ENCODE results near the gene OR4N2. TPM values are rescaled to one million over a fixed set of nuclear protein-coding genes. Genes with fewer than 3 reads are reported as not detected.

OR4N2 gene
- total RNA-seq, 4 donors from 2014 or later, result not detected

- no peak for TF ChIP-seq CTCF (IDR thresholded peaks at IDR 0.05; ENCODE audit: low read depth)
Observed at GRCh38 chr14:19801118-19801464, 2.5 kb upstream of the OR4N2 start.

- TF ChIP-seq CTCF (IDR thresholded peaks at IDR 0.05; ENCODE audit: low read depth), result no peak
Observed at GRCh38 chr14:19823178-19823577, 19.6 kb downstream of the OR4N2 start.

DNA sequence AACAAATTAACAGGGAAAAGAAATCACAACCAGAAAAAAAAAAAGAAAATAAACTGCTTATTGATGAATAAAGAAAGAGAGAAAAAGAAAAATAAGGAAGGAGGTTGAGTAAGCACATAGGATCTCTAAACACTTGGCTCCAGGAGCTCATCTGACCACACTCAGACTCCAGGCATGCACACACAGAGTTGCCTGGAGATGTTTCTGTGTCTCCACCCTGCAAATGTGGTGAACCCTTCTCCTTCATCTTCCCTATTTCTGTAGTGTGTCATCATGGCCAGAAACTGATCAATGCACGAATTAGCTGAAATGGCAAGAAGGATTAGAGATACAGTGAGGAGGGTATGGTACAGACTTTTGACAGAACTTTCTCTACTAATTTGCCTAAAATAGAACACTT is 20.2 kb downstream of the OR4N2 start:
- TF ChIP-seq CTCF (IDR thresholded peaks at IDR 0.05; ENCODE audit: low read depth), result no peak

DNA sequence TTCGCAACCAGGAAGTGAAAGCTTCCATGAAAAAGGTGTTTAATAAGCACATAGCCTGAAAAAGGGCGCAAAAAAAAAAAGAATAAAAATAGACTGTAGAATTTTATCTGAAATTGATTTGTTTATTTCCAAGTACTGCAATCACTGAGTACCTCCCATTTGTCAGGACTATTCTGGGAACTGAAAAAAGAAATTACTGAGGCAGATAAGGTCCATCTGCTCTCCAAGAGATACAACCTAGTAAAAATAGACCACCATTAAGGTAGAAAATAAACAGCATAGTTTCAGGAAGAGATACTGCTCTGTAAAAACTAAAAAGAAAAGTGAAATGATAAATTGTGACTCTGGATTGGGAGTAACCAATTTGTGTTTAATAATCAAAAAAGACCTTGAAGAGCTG is 24.7 kb downstream of the OR4N2 start:
- TF ChIP-seq CTCF (IDR thresholded peaks at IDR 0.05; ENCODE audit: low read depth), result no peak

DNA sequence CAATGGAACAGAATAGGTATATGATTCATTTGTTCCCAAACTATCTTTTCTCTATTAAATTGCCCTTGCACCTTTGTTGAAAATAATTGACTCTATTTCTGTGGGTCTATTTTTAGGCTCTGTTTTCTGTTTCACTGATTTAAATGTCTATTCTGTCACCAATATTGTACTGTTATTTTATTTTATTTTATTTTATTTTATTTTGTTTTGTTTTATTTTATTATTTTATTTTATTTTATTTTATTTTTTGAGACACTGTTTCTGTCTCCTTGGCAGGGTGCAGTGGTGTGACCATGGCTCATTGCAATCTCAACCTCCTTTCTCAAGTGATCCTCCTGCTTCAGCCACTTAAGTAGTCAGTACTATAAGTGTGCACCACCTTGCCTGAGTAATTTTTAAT is 34.9 kb downstream of the OR4N2 start:
- no peak for TF ChIP-seq CTCF (IDR thresholded peaks at IDR 0.05; ENCODE audit: low read depth)

DNA sequence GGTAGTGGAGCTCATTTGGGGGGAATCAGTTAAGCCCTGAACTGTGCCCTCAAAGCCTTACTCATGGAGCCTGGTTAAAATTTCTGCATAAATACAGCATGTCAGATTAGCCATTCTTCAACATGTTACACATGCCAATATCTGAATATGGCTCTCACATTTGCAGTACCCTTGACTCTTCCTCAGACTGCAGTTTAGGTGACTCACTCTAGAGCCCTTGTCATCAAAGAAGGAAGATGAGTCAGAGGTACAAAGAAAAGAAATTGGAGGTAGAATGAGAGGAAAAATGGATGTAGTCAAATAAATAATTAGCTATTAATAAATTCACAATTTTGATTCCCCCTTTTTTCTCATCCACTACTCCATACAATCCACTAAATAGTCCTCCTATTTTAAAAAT is 47.8 kb downstream of the OR4N2 start:
- no peak for TF ChIP-seq CTCF (IDR thresholded peaks at IDR 0.05; ENCODE audit: low read depth)

DNA sequence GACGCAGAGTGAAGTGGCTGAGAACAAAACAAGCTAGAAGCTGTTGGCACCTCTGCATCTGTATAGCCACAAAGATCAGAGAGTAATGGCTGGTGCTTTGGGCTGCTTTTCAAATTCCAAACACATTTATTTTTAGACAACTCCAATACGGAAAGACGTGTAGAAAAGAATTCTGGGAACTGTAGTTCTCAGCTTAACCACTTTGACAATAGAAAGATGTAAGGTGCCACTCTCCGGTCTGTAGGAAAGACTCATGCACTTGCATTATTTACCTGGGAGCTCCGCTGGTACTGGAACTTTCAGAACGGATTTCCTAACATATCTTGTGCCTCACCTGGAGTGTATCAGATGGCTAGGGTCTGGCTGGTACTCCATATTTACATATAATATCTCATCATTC is 69.6 kb downstream of the OR4N2 start:
- no peak for TF ChIP-seq CTCF (IDR thresholded peaks at IDR 0.05; ENCODE audit: low read depth)

GRCh38 chr14:19874842-19875241 is 71.3 kb downstream of the OR4N2 start, which contains the start of gene OR4K2:
Gene OR4K2 (plus strand): TSS chr14:19875142. CDS start chr14:19876268, 1,126 bp downstream.
- no peak for TF ChIP-seq CTCF (IDR thresholded peaks at IDR 0.05; ENCODE audit: low read depth)
